Measurements from ENCODE around the gene MAN1A1.

The MAN1A1 gene

DNA sequence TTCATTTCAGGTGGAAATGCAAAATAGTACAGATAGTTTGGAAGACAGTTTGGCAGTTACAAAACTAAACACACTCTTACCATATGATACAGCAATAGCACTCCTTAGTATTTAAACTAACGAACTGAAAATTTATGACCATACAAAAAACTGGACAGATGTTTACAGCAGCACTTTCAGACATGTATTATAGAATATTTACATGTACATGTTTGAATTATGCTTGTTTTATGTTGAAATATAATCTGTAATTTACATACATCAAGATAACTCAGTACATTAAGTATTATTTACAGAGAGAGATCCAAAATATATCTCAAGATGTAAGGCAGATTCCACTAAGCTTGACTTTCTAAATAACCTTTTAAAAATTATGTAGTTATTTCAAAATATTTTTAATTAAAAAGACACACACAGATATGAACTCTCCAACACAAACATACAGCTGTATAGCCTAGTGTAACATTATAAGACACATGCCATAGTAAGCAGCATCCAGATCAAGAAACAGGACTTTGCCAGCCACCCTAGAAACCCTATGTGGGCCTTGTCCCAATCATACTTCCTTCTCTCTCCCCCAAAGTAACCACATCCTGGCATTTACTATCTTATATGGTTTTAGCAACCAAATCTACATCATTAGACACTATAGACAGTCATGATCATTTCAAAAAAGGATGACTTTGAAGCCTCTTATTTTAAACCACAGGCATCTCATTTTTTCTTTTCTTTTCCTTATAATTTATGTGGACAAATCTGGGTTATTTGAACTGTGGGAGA, 82.2 kb downstream of the MAN1A1 start:
- no peak for DNase-seq

GRCh38 chr6:119264854-119265397, 84.6 kb downstream of the MAN1A1 start:
- DNase-seq: no peak

DNA sequence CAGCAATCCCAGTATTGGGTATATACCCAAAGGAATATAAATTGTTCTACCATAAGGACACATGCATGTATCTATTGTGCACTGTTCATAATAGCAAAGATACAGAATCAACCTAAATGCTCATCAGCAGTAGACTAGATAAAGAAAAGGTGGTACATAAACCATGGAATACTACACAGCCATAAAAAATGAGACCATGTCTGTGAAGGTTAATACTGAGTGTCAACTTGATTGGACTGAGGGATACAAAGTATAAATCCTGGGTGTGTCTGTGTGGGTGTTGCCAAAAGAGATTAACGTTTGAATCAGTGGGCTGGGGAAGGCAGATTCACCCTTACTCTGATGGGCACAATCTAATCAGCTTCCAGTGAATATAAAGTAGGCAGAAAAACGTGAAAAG, 86.9 kb downstream of the MAN1A1 start:
- DNase-seq: no peak

DNA sequence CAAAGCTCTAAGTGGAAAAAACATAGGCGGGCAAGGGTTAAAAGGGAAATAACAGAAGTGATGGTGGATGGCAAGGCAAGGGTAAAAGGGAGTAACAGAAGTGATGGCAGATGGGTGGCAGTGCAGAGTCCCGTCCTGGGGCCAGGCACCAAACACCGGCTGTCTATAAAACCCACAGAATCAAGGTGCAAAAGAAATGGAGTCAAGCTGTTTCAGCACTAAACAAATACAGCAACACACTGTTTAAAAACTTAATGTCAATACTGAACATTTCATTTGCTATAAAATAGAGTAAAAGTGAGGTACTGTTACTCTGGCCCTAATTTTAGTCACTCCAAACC, 87.6 kb downstream of the MAN1A1 start:
- DNase-seq: no peak

- DNase-seq: no peak
Measured at GRCh38 chr6:119259027-119259426, 90.5 kb downstream of the MAN1A1 start.

DNA sequence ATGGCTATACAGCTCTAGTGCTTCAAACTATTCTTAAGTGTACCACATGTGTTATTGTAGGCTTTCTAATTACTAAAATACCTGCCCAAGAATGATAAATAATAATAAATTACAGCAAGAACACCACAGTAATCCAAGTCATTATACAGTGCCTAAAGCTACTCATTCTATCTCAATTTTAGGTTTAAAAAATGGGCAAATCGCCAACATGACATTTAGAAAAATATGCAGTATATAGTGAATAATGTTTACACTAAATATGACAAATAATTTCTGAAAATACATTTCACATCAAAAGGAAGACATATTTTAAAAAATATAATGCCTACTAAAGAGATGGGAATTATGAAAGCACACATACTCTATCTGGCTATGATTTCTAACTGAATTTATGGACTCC, 91.8 kb downstream of the MAN1A1 start:
- no peak for DNase-seq

DNA sequence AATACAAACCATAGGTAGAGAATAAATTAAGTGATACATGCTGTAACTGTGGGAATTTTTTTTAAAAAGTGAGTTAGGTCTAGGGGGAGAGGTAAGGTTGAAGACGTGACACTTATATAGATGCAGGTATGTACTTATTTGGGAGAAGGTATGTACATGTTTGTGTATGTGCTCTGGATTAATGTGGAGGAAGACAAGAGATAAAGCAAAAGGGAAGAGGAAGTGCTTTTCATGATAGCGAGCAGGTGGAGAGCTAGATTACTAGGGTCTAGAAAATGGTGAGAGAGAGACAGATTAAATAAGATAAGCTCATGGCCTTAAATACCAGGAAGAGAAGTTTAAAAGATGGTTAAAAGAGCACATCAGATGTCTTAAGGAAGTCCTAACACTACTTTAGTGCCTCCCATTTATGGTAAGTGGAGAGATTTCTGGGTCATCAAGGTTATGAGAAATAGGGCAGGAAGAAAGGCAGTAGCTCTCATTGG, 92.5 kb downstream of the MAN1A1 start:
- DNase-seq: no peak

DNA sequence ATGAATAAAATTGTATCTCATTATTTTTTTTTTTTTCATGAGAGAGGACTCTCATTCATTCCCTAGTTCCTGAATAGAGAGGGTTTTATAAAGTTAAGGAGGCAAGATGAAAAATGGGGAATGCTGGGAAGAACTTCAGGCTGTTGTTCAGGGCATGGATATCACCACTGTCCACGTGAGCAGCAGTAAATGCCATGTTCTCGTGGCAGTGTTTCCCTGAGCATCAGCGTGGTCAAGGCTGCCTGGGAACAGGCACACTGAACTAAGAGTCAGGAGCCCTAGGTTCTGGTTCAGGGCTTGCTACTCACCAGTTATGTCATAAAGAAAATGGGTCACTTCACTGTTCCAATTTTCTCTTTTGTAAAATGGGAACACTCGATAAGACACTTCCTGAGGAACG, 93.2 kb downstream of the MAN1A1 start:
- DNase-seq: no peak

GRCh38 chr6:119255492-119255891, 94.1 kb downstream of the MAN1A1 start:
- DNase-seq: no peak

DNA sequence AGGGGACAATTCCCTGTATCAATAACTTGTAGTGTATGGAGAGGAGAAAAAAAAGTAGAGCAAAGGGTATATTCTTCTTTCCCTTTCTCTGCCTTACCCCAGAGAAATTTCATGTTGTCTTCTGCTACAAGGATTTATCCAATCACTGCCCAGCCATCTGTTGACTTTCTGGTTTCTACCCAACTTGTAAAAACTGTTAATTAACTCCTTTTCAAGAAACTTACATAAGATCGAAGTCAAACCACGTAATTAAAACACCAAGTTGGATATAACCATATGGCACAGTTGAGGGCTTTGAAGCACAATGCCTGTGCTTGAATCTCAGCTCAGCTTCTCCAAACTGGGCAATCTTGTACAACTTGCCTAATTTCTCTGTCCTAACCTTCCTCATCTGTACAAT, 99.5 kb downstream of the MAN1A1 start:
- DNase-seq: no peak

- no peak for DNase-seq
Measured at GRCh38 chr6:119249319-119249718, 100.2 kb downstream of the MAN1A1 start.

DNA sequence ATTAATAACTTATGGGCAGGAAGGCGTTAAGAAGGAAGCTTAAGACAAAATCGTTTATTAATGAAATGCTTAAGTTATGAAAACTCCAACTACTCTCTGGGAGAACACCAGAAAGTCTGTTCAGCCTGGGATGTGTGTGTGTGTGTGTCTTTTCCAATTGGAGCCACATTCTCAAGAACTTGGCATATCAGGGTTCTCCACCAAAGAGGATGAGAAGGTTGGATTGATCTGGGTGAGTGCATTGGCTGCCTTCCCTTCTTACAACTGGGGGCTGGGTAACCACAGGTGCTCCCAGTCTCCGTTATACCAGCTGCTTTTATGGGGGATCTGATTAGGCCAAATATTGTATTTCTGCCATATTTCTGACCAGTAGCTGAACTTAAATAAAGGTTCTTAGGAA, 102.1 kb downstream of the MAN1A1 start:
- DNase-seq: no peak

DNA sequence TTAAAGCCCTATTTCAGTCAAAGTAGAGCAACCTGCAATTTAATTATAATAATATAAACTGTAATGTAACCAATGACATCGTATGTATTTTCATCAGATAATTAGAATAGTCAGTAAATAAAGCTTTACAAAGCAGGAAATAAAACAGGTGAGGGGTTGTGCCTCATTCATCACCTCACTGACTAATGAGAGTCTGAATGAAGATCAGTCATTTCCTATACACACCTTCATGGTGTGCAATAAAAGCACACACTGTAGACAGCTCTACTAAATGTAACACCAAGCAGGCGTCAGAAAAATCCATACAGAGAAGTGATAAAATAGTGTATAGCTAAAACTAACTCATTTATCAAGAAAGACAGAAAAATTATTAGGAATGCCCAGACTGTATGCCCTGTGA, 105.9 kb downstream of the MAN1A1 start:
- no peak for DNase-seq

DNA sequence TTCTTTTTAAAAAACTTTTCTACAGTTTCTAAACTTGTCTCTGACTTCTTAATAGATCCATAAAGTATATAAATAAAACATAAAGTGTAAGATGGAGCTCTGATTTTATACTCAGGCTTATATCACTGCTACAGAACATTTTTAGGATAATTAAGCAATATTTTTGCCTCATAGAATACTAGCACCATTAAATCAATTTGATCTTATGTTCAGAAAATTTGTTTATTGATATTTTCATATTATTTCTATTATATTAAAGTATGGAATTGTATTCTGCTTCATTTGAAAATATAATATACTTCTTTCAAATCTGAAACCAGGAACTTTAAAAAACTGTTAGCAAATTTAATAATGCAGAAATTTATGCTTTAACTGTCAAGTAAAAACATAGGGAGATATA, 106.5 kb downstream of the MAN1A1 start:
- DNase-seq: no peak

DNA sequence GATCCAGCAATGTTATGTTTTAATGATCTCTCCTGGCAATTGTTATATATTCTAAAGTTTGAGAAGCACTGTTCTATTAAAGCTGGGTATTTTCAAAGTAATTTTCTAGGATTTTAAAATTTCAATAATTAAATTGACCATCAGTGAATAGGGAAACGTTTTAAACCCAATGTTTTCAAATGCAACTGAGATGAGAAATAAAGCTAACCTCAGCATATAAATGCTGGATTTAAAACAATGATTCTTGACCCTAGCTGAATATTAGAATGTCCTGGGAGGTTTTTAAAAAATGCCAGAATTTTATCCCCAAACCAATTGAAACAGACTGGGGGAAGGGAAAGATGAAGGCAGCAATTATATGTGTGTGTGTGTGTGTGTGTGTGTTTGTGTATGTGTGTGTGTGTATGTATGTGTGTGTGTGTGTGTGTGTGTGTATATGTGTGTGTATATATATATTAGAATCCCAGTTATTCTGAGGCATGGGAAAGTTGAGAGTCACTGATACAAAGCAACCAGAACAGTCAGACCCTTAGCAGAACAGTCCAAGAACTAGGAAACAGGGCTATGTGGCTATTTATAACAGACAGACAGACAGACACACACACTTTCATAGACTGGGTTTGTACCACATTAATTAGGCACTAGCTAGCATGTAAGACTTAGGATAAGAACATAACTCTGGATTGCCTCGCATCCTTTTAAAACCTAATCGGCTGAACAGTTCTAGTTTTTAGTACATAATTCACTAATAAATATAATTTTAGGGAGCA, 107.8 kb downstream of the MAN1A1 start:
- DNase-seq: no peak

DNA sequence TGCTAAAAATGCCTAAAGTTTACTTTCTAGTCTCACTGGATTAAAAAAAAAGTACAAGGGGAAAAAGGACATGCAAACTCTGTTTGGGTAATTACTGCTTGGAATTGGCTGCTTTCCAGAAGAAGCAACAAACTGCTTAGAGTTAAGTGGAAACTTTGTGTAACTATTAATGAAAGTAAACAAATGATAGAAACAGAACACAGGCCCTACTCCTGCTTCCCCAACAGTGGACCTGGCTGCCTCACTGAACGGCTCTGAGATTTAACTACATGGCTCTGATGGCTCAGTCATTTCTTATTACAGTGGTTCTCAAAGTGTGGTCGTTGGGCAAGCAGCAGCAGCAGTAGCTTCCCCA, 108.5 kb downstream of the MAN1A1 start:
- DNase-seq: no peak

GRCh38 chr6:119240257-119241110, 109.1 kb downstream of the MAN1A1 start:
- no peak for DNase-seq

- DNase-seq: no peak
Measured at GRCh38 chr6:119237177-119237715, 112.3 kb downstream of the MAN1A1 start.

DNA sequence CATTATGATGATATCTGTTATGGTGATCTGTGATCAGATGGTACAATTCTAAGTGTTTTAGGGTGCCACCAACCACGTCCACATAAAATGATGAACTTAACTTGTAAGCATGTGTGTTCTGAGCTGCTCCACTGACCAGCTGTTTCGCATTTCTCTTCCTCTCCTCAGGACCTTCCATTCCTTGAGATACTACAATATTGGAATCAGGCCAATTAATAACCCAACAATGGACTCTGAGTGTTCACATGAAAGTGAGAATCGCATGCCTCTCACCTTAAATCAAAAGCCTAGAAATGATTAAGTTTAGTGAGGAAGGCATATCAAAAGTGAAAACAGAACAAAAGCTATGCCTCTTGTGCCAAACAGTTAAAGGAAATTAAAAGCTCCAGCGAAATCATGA, 114.6 kb downstream of the MAN1A1 start:
- DNase-seq: no peak

GRCh38 chr6:119234457-119234856, 115.1 kb downstream of the MAN1A1 start:
- DNase-seq: no peak

DNA sequence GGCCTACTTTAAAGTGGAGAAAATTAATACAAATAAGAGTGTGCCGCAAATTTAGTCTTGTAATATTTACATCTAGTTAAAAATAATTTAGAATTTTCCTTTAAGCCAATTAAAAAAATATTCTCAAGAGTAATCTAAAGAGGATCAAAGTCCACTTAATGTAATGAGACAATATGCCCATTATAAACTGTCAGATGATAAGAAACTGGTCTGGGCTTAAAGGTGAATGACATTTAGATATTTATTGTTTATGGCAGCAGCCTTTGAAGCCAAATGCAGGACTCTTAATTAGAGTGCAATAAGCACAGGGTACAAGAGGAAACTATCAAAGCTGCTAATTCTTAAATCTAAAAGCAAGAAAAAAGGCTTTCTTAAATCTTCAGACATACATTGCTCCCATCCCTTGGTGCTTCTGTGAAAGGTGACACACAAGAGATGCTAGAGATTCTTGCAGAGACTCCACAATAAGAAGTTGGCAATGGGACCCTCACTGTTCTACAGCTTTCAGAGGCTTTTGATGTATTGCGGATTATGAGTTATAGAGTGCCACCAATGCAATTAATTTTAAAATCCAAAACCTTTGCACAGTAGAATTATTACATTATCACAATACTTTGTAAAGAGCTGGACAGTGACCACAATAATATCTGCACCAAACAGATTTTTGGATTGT, 116.1 kb downstream of the MAN1A1 start:
- no peak for DNase-seq

- no peak for DNase-seq
Measured at GRCh38 chr6:119231394-119231793, 118.2 kb downstream of the MAN1A1 start.
